ENCODE results near the gene DOCK11.

DOCK11 gene

GRCh38 chrX:118633530-118633929, 137.9 kb downstream of the DOCK11 start:
- FAIRE-seq = no peak

- no peak for FAIRE-seq
Measured at GRCh38 chrX:118634336-118634735, 138.7 kb downstream of the DOCK11 start.

- FAIRE-seq = peak; percentile 24
Measured at GRCh38 chrX:118637997-118638396, 142.4 kb downstream of the DOCK11 start.

GRCh38 chrX:118644378-118644777, 148.8 kb downstream of the DOCK11 start:
- peak; percentile 98 for FAIRE-seq

- FAIRE-seq = no peak
Measured at GRCh38 chrX:118652717-118653116, 157.1 kb downstream of the DOCK11 start.

- no peak for FAIRE-seq
Measured at GRCh38 chrX:118654331-118654730, 158.7 kb downstream of the DOCK11 start.

GRCh38 chrX:118655561-118656246, 160.1 kb downstream of the DOCK11 start:
- FAIRE-seq = no peak

GRCh38 chrX:118657413-118657812, 161.8 kb downstream of the DOCK11 start:
- FAIRE-seq = peak; percentile 76

GRCh38 chrX:118660085-118660484, 164.5 kb downstream of the DOCK11 start:
- no peak for FAIRE-seq

GRCh38 chrX:118665204-118665603, 169.6 kb downstream of the DOCK11 start:
- FAIRE-seq = no peak

GRCh38 chrX:118666521-118666920, 170.9 kb downstream of the DOCK11 start:
- no peak for FAIRE-seq

GRCh38 chrX:118669435-118669834, 173.8 kb downstream of the DOCK11 start:
- no peak for FAIRE-seq

- no peak for FAIRE-seq
Measured at GRCh38 chrX:118675326-118675965, 179.8 kb downstream of the DOCK11 start.

- FAIRE-seq = no peak
Measured at GRCh38 chrX:118675966-118676349, 180.3 kb downstream of the DOCK11 start.

GRCh38 chrX:118677318-118677717, 181.7 kb downstream of the DOCK11 start:
- no peak for FAIRE-seq

- FAIRE-seq = no peak
Measured at GRCh38 chrX:118679290-118679689, 183.7 kb downstream of the DOCK11 start.

GRCh38 chrX:118682258-118683014, 186.8 kb downstream of the DOCK11 start:
- peak; percentile 58 for FAIRE-seq

- no peak for FAIRE-seq
Measured at GRCh38 chrX:118685393-118685792, 189.8 kb downstream of the DOCK11 start.

- no peak for FAIRE-seq
Measured at GRCh38 chrX:118688935-118689334, 193.3 kb downstream of the DOCK11 start.

- FAIRE-seq = no peak
Measured at GRCh38 chrX:118693843-118694242, 198.2 kb downstream of the DOCK11 start.

GRCh38 chrX:118694638-118695037, 199.0 kb downstream of the DOCK11 start:
- no peak for FAIRE-seq

- no peak for FAIRE-seq
Measured at GRCh38 chrX:118698516-118699170, 203.0 kb downstream of the DOCK11 start.

GRCh38 chrX:118702741-118703140, 207.1 kb downstream of the DOCK11 start:
- FAIRE-seq = no peak

Measured in islet of Langerhans (tissue), 1 donor.